HepG2 (cell line): ENCODE data around the gene NELFCD. TPM values are rescaled to one million over a fixed set of nuclear protein-coding genes. Genes with fewer than 3 reads are reported as not detected.

Source experiments
- AGO1 ChIP-seq: fragments of 200-400 bp; formaldehyde crosslinking; IDR thresholded peaks from 2 replicates; pipeline ENCODE4 v1.6.1; 2017; ENCODE audit warnings: mild to moderate bottlenecking, low read depth, low read length, moderate library complexity; ENCODE audit not compliant: poor library complexity, severe bottlenecking
- ARHGAP35 ChIP-seq: sonication (generic); formaldehyde crosslinking; IDR thresholded peaks from 2 replicates; pipeline ENCODE4 v1.9.0; 2022; ENCODE audit warnings: mild to moderate bottlenecking, inconsistent platforms, moderate library complexity, missing genetic modification reagents, borderline replicate concordance
- GATA4 ChIP-seq: sonication (generic); IDR thresholded peaks from 2 replicates; pipeline ENCODE4 v1.6.1; 2016; ENCODE audit warnings: antibody characterized with exemption, low read depth, borderline replicate concordance
- HMGXB3 ChIP-seq: sonication (generic); formaldehyde crosslinking; IDR thresholded peaks from 2 replicates; pipeline ENCODE4 v1.4.0; 2020; ENCODE audit warnings: missing genetic modification reagents, borderline replicate concordance
- KMT2A ChIP-seq: sonication (generic); formaldehyde crosslinking; IDR thresholded peaks from 2 replicates; pipeline ENCODE4 v1.4.0; 2020; ENCODE audit warnings: missing genetic modification reagents
- MED8 ChIP-seq: sonication (generic); formaldehyde crosslinking; IDR thresholded peaks from 2 replicates; pipeline ENCODE4 v1.8.1; 2023; ENCODE audit warnings: mild to moderate bottlenecking, missing genetic modification reagents; ENCODE audit not compliant: insufficient replicate concordance
- NONO ChIP-seq, 2 experiments: fragments of 450-650 bp in 1 of 2; sonication (generic) in 1 of 2; formaldehyde crosslinking in 1 of 2; IDR thresholded peaks in 1 of 2; conservative IDR thresholded peaks in 1 of 2; 2 replicates each; pipeline versions ENCODE4 v1.6.1 to v1.8.0; 2017 to 2022; ENCODE audit warnings: mild to moderate bottlenecking in 1 of 2, missing genetic modification reagents in 1 of 2, moderate library complexity in 1 of 2
- PCBP1 ChIP-seq: fragments of 200-400 bp; formaldehyde crosslinking; IDR thresholded peaks from 2 replicates; pipeline ENCODE4 v1.6.1; 2017; ENCODE audit warnings: mild to moderate bottlenecking, low read depth, low read length, borderline replicate concordance
- SIN3B ChIP-seq: fragments of 150-350 bp; IDR thresholded peaks from 2 replicates; pipeline ENCODE4 v1.6.1; 2014; ENCODE audit warnings: low read length
- ZFP90 ChIP-seq: sonication (generic); formaldehyde crosslinking; IDR thresholded peaks from 2 replicates; pipeline ENCODE4 v1.8.0; 2022; ENCODE audit warnings: missing genetic modification reagents, mild to moderate bottlenecking, inconsistent platforms, borderline replicate concordance
- ZHX1 ChIP-seq: sonication (generic); formaldehyde crosslinking; IDR thresholded peaks from 2 replicates; pipeline ENCODE4 v1.8.1; 2022; ENCODE audit warnings: low read depth, mild to moderate bottlenecking, missing genetic modification reagents
- ZKSCAN1 ChIP-seq: fragments of 150-350 bp; IDR thresholded peaks from 2 replicates; pipeline ENCODE4 v1.6.1; 2014; ENCODE audit warnings: low read length
- ZMYM2 ChIP-seq: sonication (generic); formaldehyde crosslinking; IDR thresholded peaks from 2 replicates; pipeline ENCODE4 v1.8.0; 2022; ENCODE audit warnings: mild to moderate bottlenecking, missing genetic modification reagents
- ZNF260 ChIP-seq: sonication (generic); formaldehyde crosslinking; IDR thresholded peaks from 2 replicates; pipeline ENCODE4 v1.4.0; 2020; ENCODE audit warnings: missing genetic modification reagents, low read depth, mild to moderate bottlenecking, borderline replicate concordance
- ZNF800 ChIP-seq: sonication (generic); formaldehyde crosslinking; IDR thresholded peaks from 2 replicates; pipeline ENCODE4 v1.4.0; 2020; ENCODE audit warnings: missing genetic modification reagents
- ZSCAN21 ChIP-seq: sonication (generic); formaldehyde crosslinking; IDR thresholded peaks from 2 replicates; pipeline ENCODE4 v1.8.0; 2022; ENCODE audit warnings: mild to moderate bottlenecking, missing genetic modification reagents, moderate library complexity, borderline replicate concordance
- polyA plus RNA-seq, 8 experiments: library from polyadenylated mRNA; depleted of rRNA in 3 of 8; stranded (reverse) in 7 of 8; unstranded in 1 of 8; fragments of >200 nt; fragmentation: Illumina TruSeq in 4 of 8; extraction: Trizol in 4 of 8; gene quantifications; 2 replicates each; pipeline versions ENCODE4 v1.2.1 to v1.2.3, GENCODE V29; 2011 to 2016; ENCODE audit warnings: low read depth in 4 of 8, missing spikeins in 1 of 8, mixed read lengths in 1 of 8; ENCODE audit not compliant: insufficient read depth in 1 of 8
- total RNA-seq, 5 experiments: library from RNA; depleted of rRNA; stranded (reverse); fragments of >200 nt; fragmentation: Illumina TruSeq; extraction: Trizol; gene quantifications; 2 replicates each; pipeline ENCODE4 v1.2.3, GENCODE V29; 2016; ENCODE audit warnings: low read depth in 1 of 5
- TF ChIP-seq, protein P1 (sequence below): sonication (generic); formaldehyde crosslinking; IDR thresholded peaks from 2 replicates; pipeline ENCODE4 v1.5.0; 2020; ENCODE audit warnings: mild to moderate bottlenecking, missing genetic modification reagents, borderline replicate concordance

The NELFCD gene
- total and polyA plus RNA-seq, 2 of the 13 experiments (the other 11 are each of a cell fraction or from before 2014, with no cell fraction given), result 159 to 203 TPM

DNA sequence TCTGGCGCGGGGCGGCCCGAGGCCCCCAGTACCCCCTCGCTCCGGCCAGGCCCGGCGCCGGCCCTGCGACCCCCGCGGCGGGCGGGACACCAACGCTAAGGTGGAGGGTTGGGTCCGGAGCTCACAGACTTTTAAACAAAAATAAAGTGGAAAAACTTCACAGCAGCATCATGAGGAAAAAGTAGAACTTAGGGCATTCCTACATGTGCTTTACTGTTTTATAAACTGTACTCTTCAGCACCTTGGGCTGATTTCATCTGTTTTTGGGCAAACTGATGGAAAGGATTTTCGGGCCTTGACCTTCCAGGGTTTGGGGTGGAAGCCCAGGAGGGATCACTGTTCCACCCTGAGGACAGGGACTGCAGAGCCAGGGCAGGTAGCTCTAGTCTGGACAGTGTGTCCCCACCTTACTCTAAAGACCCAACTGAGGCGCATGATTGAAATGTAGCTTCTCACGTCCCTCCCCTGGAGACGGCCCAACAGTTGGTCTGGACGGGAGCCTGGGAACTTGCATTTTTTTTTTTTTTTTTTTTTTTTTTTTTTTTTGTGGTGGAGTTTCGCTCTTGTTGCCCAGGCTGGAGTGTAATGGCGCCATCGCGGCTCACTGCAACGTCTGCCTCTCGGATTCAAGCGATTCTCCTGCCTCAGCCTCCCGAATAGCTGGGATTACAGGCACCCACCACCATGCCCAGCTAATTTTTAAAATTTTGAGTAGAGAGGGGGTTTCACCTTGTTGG, 740 bp downstream of the NELFCD start (continued):
- TF ChIP-seq ZHX1 (CRISPR knock-in tag), result no peak
- TF ChIP-seq AGO1, result no peak
- no peak for TF ChIP-seq ZMYM2 (CRISPR knock-in tag)
- peak; percentile 30; the same call in 1 of the 2 replicates for TF ChIP-seq ZNF800 (CRISPR knock-in tag)
- no peak for TF ChIP-seq GATA4
- no peak for TF ChIP-seq PCBP1
- no peak for TF ChIP-seq MED8 (CRISPR knock-in tag)
- TF ChIP-seq ZKSCAN1, result no peak
- no peak for TF ChIP-seq ZFP90 (CRISPR knock-in tag)
- TF ChIP-seq, protein P1, sequence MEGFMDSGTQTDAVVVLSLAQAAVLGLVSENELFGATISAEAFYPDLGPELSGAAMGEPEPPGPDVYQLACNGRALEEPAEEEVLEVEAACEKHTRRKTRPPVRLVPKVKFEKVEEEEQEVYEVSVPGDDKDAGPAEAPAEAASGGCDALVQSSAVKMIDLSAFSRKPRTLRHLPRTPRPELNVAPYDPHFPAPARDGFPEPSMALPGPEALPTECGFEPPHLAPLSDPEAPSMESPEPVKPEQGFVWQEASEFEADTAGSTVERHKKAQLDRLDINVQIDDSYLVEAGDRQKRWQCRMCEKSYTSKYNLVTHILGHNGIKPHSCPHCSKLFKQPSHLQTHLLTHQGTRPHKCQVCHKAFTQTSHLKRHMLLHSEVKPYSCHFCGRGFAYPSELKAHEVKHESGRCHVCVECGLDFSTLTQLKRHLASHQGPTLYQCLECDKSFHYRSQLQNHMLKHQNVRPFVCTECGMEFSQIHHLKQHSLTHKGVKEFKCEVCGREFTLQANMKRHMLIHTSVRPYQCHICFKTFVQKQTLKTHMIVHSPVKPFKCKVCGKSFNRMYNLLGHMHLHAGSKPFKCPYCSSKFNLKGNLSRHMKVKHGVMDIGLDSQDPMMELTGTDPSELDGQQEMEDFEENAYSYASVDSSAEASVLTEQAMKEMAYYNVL, result no peak
- no peak for TF ChIP-seq ARHGAP35 (CRISPR knock-in tag)
- no peak for TF ChIP-seq HMGXB3 (CRISPR knock-in tag)
- TF ChIP-seq NONO (IDR thresholded peaks at IDR 0.05), result no peak
- TF ChIP-seq NONO (CRISPR knock-in tag; conservative IDR thresholded peaks at IDR 0.05), result no peak
- peak; percentile 19; the same call in 1 of the 2 replicates for TF ChIP-seq KMT2A
- no peak for TF ChIP-seq SIN3B
- no peak for TF ChIP-seq ZSCAN21 (CRISPR knock-in tag)
- no peak for TF ChIP-seq ZNF260 (CRISPR knock-in tag)
